ENCODE measurements around the gene LRRC4C. TPM values are rescaled to one million over a fixed set of nuclear protein-coding genes. Genes with fewer than 3 reads are reported as not detected.

Gene LRRC4C
- polyA plus RNA-seq, 1 donor from 2014 or later, result 24.3 TPM

DNA sequence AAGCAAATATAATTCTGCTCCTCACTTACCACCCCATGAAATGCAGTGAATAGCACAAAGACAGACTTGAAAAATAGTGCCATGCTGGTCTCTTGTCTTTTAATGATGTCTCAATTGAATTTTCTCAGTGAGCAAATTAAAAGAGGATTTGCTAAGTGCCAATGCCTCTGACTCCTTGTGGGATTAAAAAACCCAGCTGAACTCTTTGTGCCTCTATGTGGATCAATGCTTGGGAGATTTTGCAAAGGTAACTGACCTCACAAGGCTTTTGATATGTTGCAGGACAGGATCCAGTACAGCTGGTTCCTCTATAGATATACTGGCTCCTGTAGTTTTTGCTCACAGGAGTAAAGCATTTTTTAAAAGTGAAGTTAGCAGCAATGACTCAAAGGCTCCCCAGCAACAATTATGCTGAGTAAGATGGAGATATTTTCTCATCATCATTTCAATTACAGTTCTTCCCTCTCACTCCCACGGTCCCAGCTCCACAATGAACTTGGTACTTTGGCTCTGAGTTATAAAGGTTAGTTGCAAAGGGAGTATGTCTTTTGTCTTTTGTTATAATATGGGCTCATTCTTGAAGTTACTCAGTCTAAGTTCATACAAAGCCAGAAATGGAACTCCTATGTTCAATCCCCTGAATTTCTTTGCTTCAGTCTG lies 471.5 kb downstream of the LRRC4C start:
- Histone ChIP-seq H4K20me1 (ENCODE audit: insufficient read depth) (no peaks in the 10 kb centered on the region), H3K36me3 (ENCODE audit: insufficient read depth, low read length) (no peaks in the 10 kb centered on the region), H3K27me3 (ENCODE audit: insufficient read depth, low read depth, low read length) (no peaks in the 10 kb centered on the region), H3K9ac (ENCODE audit: low read length) (no peak overlapping the region), H3K27ac (ENCODE audit: low read length) (no peak overlapping the region), H3K9me3 (ENCODE audit: low read length) (no peaks in the 10 kb centered on the region), H3K79me2 (replicated peaks; ENCODE audit: insufficient read depth, low read length) (no peaks in the 10 kb centered on the region), H3F3A (ENCODE audit: insufficient read depth, low read length, poor library complexity, severe bottlenecking) (no peaks in the 10 kb centered on the region), H3K4me3 (ENCODE audit: low read length) (no peak overlapping the region), H3K4me2 (ENCODE audit: low read length) (no peak overlapping the region), H3K9me2 (ENCODE audit: insufficient read depth, low read length) (no peaks in the 10 kb centered on the region), H2AFZ (ENCODE audit: low read depth, low read length) (no peak overlapping the region)
- TF ChIP-seq, protein P1, sequence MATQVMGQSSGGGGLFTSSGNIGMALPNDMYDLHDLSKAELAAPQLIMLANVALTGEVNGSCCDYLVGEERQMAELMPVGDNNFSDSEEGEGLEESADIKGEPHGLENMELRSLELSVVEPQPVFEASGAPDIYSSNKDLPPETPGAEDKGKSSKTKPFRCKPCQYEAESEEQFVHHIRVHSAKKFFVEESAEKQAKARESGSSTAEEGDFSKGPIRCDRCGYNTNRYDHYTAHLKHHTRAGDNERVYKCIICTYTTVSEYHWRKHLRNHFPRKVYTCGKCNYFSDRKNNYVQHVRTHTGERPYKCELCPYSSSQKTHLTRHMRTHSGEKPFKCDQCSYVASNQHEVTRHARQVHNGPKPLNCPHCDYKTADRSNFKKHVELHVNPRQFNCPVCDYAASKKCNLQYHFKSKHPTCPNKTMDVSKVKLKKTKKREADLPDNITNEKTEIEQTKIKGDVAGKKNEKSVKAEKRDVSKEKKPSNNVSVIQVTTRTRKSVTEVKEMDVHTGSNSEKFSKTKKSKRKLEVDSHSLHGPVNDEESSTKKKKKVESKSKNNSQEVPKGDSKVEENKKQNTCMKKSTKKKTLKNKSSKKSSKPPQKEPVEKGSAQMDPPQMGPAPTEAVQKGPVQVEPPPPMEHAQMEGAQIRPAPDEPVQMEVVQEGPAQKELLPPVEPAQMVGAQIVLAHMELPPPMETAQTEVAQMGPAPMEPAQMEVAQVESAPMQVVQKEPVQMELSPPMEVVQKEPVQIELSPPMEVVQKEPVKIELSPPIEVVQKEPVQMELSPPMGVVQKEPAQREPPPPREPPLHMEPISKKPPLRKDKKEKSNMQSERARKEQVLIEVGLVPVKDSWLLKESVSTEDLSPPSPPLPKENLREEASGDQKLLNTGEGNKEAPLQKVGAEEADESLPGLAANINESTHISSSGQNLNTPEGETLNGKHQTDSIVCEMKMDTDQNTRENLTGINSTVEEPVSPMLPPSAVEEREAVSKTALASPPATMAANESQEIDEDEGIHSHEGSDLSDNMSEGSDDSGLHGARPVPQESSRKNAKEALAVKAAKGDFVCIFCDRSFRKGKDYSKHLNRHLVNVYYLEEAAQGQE (IDR thresholded peaks at IDR 0.05; ENCODE audit: borderline replicate concordance), result no peak
- no peak for TF ChIP-seq EP300 (conservative IDR thresholded peaks at IDR 0.05; ENCODE audit: poor library complexity, severe bottlenecking)
- no peak for TF ChIP-seq EZH2 (IDR thresholded peaks at IDR 0.05; ENCODE audit: borderline replicate concordance, insufficient read depth, low read length, poor library complexity, severe bottlenecking)
- TF ChIP-seq, protein P2, sequence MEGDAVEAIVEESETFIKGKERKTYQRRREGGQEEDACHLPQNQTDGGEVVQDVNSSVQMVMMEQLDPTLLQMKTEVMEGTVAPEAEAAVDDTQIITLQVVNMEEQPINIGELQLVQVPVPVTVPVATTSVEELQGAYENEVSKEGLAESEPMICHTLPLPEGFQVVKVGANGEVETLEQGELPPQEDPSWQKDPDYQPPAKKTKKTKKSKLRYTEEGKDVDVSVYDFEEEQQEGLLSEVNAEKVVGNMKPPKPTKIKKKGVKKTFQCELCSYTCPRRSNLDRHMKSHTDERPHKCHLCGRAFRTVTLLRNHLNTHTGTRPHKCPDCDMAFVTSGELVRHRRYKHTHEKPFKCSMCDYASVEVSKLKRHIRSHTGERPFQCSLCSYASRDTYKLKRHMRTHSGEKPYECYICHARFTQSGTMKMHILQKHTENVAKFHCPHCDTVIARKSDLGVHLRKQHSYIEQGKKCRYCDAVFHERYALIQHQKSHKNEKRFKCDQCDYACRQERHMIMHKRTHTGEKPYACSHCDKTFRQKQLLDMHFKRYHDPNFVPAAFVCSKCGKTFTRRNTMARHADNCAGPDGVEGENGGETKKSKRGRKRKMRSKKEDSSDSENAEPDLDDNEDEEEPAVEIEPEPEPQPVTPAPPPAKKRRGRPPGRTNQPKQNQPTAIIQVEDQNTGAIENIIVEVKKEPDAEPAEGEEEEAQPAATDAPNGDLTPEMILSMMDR (IDR thresholded peaks at IDR 0.05; ENCODE audit: poor library complexity, severe bottlenecking), result no peak
- TF ChIP-seq MXI1 (conservative IDR thresholded peaks at IDR 0.05; ENCODE audit: poor library complexity, severe bottlenecking), result no peak
- TF ChIP-seq TAF1 (IDR thresholded peaks at IDR 0.05; ENCODE audit: low read depth), result no peak
- TF ChIP-seq POLR2AphosphoS5 (IDR thresholded peaks at IDR 0.05), result no peak
- TF ChIP-seq SMC3 (conservative IDR thresholded peaks at IDR 0.05; ENCODE audit: poor library complexity), result no peak
- no peak for TF ChIP-seq RAD21 (conservative IDR thresholded peaks at IDR 0.05)

DNA sequence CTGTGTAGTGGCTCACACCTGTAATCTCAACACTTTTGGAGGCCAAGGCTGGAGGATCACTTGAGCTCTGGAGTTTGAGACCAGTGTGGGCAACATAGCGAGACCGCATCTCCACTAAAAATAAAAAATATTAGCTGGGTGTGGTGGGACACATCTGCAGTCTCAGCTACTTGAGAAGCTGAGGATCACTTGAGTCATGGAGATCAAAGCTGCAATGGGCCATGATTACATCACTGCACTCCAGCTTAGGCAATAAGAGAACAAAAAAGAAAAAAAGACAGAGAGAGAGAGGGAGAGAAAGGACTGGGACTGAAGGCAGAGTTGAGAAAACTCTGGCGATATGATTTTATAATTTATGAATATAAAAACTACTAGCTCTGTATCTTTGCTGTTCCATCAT lies 473.1 kb downstream of the LRRC4C start:
- Histone ChIP-seq H3K27ac (ENCODE audit: low read length) (no peak overlapping the region), H3K9ac (ENCODE audit: low read length) (no peak overlapping the region), H3K27me3 (ENCODE audit: insufficient read depth, low read depth, low read length) (no peaks in the 10 kb centered on the region), H4K20me1 (ENCODE audit: insufficient read depth) (no peaks in the 10 kb centered on the region), H3K9me2 (ENCODE audit: insufficient read depth, low read length) (no peaks in the 10 kb centered on the region), H3F3A (ENCODE audit: insufficient read depth, low read length, poor library complexity, severe bottlenecking) (no peaks in the 10 kb centered on the region), H3K36me3 (ENCODE audit: insufficient read depth, low read length) (no peaks in the 10 kb centered on the region), H3K79me2 (replicated peaks; ENCODE audit: insufficient read depth, low read length) (no peaks in the 10 kb centered on the region), H2AFZ (ENCODE audit: low read depth, low read length) (no peak overlapping the region), H3K4me3 (ENCODE audit: low read length) (no peak overlapping the region), H3K9me3 (ENCODE audit: low read length) (no peaks in the 10 kb centered on the region), H3K4me2 (ENCODE audit: low read length) (no peak overlapping the region)
- TF ChIP-seq EZH2 (IDR thresholded peaks at IDR 0.05; ENCODE audit: borderline replicate concordance, insufficient read depth, low read length, poor library complexity, severe bottlenecking), result no peak
- TF ChIP-seq, protein P1 (IDR thresholded peaks at IDR 0.05; ENCODE audit: borderline replicate concordance), result no peak
- no peak for TF ChIP-seq RAD21 (conservative IDR thresholded peaks at IDR 0.05)
- no peak for TF ChIP-seq EP300 (conservative IDR thresholded peaks at IDR 0.05; ENCODE audit: poor library complexity, severe bottlenecking)
- no peak for TF ChIP-seq SMC3 (conservative IDR thresholded peaks at IDR 0.05; ENCODE audit: poor library complexity)
- TF ChIP-seq, protein P2 (IDR thresholded peaks at IDR 0.05; ENCODE audit: poor library complexity, severe bottlenecking), result no peak

All from neural cell (in vitro differentiated cells).